DOHH2 (cell line): Measurements from ENCODE around the gene DPYD.

Experiments used
- H3F3A ChIP-seq: fragments of 200-600 bp; sonication (generic), shearing (Covaris generic); 2 replicates; pipeline ENCODE4 v1.6.0; 2016; ENCODE audit warnings: antibody characterized with exemption, mild to moderate bottlenecking; ENCODE audit not compliant: control insufficient read depth, insufficient read depth
- H3K27ac ChIP-seq: fragments of 200-600 bp; sonication (generic); 2 replicates; pipeline ENCODE4 v1.5.1; 2014; ENCODE audit warnings: low read depth, mild to moderate bottlenecking, low read length, moderate library complexity
- H3K27me3 ChIP-seq: fragments of 200-600 bp; sonication (generic); 2 replicates; pipeline ENCODE4 v1.6.1; 2014; ENCODE audit warnings: mild to moderate bottlenecking, low read length, mixed read lengths; ENCODE audit not compliant: control insufficient read depth
- H3K36me3 ChIP-seq: fragments of 200-600 bp; sonication (generic); 2 replicates; pipeline ENCODE4 v1.6.1; 2014; ENCODE audit warnings: mild to moderate bottlenecking, low read length, moderate library complexity, mixed read lengths; ENCODE audit not compliant: control insufficient read depth
- H3K4me1 ChIP-seq: fragments of 200-600 bp; sonication (generic); 2 replicates; pipeline ENCODE4 v1.6.1; 2014; ENCODE audit warnings: mild to moderate bottlenecking, low read length, mixed read lengths; ENCODE audit not compliant: control insufficient read depth
- H3K4me2 ChIP-seq: fragments of 200-600 bp; sonication (generic); 2 replicates; pipeline ENCODE4 v1.6.0; 2014; ENCODE audit warnings: mild to moderate bottlenecking, low read length, moderate library complexity
- H3K4me3 ChIP-seq: fragments of 200-600 bp; sonication (generic); 2 replicates; pipeline ENCODE4 v1.5.1; 2014; ENCODE audit warnings: mild to moderate bottlenecking, low read length, mixed read lengths
- H3K79me2 ChIP-seq: fragments of 200-600 bp; sonication (generic); 2 replicates; pipeline ENCODE4 v1.6.1; 2014; ENCODE audit warnings: mild to moderate bottlenecking, low read length, mixed read lengths; ENCODE audit not compliant: control insufficient read depth
- H3K9me2 ChIP-seq: fragments of 200-600 bp; sonication (generic); replicated peaks from 2 replicates; pipeline ENCODE4 v1.6.1; 2014; ENCODE audit warnings: mild to moderate bottlenecking, low read length, mixed read lengths; ENCODE audit not compliant: control insufficient read depth
- H3K9me3 ChIP-seq: fragments of 200-600 bp; sonication (generic); 2 replicates; pipeline ENCODE4 v1.6.1; 2014; ENCODE audit warnings: antibody characterized with exemption, low read length, mixed read lengths; ENCODE audit not compliant: control insufficient read depth, insufficient read depth
- H4K20me1 ChIP-seq: fragments of 200-600 bp; sonication (generic); 2 replicates; pipeline ENCODE4 v1.6.0; 2014; ENCODE audit warnings: low read depth, mild to moderate bottlenecking, antibody characterized with exemption, low read length, moderate library complexity; ENCODE audit not compliant: control insufficient read depth, insufficient read depth
- CTCF ChIP-seq: fragments of 200-600 bp; sonication (generic); IDR thresholded peaks from one replicate; pipeline ENCODE4 v1.5.1; 2014; ENCODE audit warnings: antibody characterized with exemption, mild to moderate bottlenecking, low read depth, low read length; ENCODE audit not compliant: poor library complexity, severe bottlenecking
- EZH2phosphoT487 ChIP-seq: fragments of 200-600 bp; sonication (generic); IDR thresholded peaks from 2 replicates; pipeline ENCODE4 v1.6.1; 2017; ENCODE audit warnings: borderline replicate concordance, mild to moderate bottlenecking, antibody characterized with exemption, low read length, moderate library complexity, mixed read lengths

The DPYD gene

GRCh38 chr1:97252925-97253324, 667.9 kb downstream of the DPYD start:
- Histone ChIP-seq H3K9me2 (no peaks in the 10 kb centered on the region), H3K79me2 (no peaks in the 10 kb centered on the region), H3K4me3 (no peak overlapping the region), H3K4me2 (no peak overlapping the region), H3K9me3 (no peaks in the 10 kb centered on the region), H3K27me3 (no peaks in the 10 kb centered on the region), H3K36me3 (no peaks in the 10 kb centered on the region), H4K20me1 (no peaks in the 10 kb centered on the region), H3K27ac (no peak overlapping the region), H3F3A (no peaks in the 10 kb centered on the region), H3K4me1 (no peaks in the 10 kb centered on the region)
- TF ChIP-seq EZH2phosphoT487 (no peak), CTCF (no peak)

GRCh38 chr1:97252076-97252475, 668.8 kb downstream of the DPYD start:
- no peaks in the 10 kb centered on the region for H4K20me1 ChIP-seq
- H3K9me2 ChIP-seq: no peaks in the 10 kb centered on the region
- TF ChIP-seq EZH2phosphoT487 (no peak), CTCF (no peak)
- H3F3A ChIP-seq: no peaks in the 10 kb centered on the region
- H3K79me2 ChIP-seq: no peaks in the 10 kb centered on the region
- no peaks in the 10 kb centered on the region for H3K36me3 ChIP-seq
- no peak overlapping the region for H3K4me3 ChIP-seq
- H3K27me3 ChIP-seq: no peaks in the 10 kb centered on the region
- H3K4me2 ChIP-seq: no peak overlapping the region
- H3K9me3 ChIP-seq: no peaks in the 10 kb centered on the region
- H3K27ac ChIP-seq: no peak overlapping the region
- no peaks in the 10 kb centered on the region for H3K4me1 ChIP-seq

- TF ChIP-seq EZH2phosphoT487 (no peak), CTCF (no peak)
- Histone ChIP-seq H3K79me2 (no peaks in the 10 kb centered on the region), H3K27me3 (no peaks in the 10 kb centered on the region), H3K27ac (no peak overlapping the region), H3K4me1 (no peaks in the 10 kb centered on the region), H3K36me3 (no peaks in the 10 kb centered on the region), H3F3A (no peaks in the 10 kb centered on the region), H3K9me2 (no peaks in the 10 kb centered on the region), H3K9me3 (no peaks in the 10 kb centered on the region), H3K4me2 (no peak overlapping the region), H3K4me3 (no peak overlapping the region), H4K20me1 (no peaks in the 10 kb centered on the region)
Observed at GRCh38 chr1:97247196-97247595, 673.6 kb downstream of the DPYD start.

GRCh38 chr1:97245682-97246081, 675.2 kb downstream of the DPYD start:
- no peak overlapping the region for H3K27ac ChIP-seq
- no peaks in the 10 kb centered on the region for H3K79me2 ChIP-seq
- no peaks in the 10 kb centered on the region for H4K20me1 ChIP-seq
- H3K9me2 ChIP-seq: no peaks in the 10 kb centered on the region
- H3K4me1 ChIP-seq: no peaks in the 10 kb centered on the region
- no peak overlapping the region for H3K4me2 ChIP-seq
- H3K4me3 ChIP-seq: no peak overlapping the region
- no peak for TF ChIP-seq EZH2phosphoT487
- no peak for TF ChIP-seq CTCF
- H3K9me3 ChIP-seq: no peaks in the 10 kb centered on the region
- H3K36me3 ChIP-seq: no peaks in the 10 kb centered on the region
- H3K27me3 ChIP-seq: no peaks in the 10 kb centered on the region
- H3F3A ChIP-seq: no peaks in the 10 kb centered on the region
